Measurements from ENCODE around the gene CEP44. TPM values are rescaled to one million over a fixed set of nuclear protein-coding genes. Genes with fewer than 3 reads are reported as not detected.

The CEP44 gene
- total and polyA plus RNA-seq, 10 of the 15 experiments (the other 5 are each of a cell fraction or from before 2014, with no cell fraction given): 7.6 to 19.8 (median 14.2) TPM

- ATAC-seq (no peak), DNase-seq (ENCODE audit: low read depth, low spot score) (no peak), FAIRE-seq (no peak)
- H3K27me3 ChIP-seq (replicated peaks in 1 of 2; ENCODE audit: control insufficient read depth in 2 of 2, insufficient read depth in 2 of 2, low read length in 1 of 2): no peaks in the 10 kb centered on the region
- H3K4me3 ChIP-seq: no peak overlapping the region
- 79% methylated on average over 2 of the region's 2 CpGs for WGBS (ENCODE audit: insufficient coverage, insufficient replicate concordance, low lambda C conversion rate, missing lambda C conversion rate)
- H2AFZ ChIP-seq (ENCODE audit: control insufficient read depth, low read depth, low read length): no peak overlapping the region
- intact Hi-C loops (cut with micrococcal nuclease; ENCODE audit: unreplicated experiment) (no loop called here), in situ Hi-C loops (cut with MboI) (no loop called here)
- ChIA-PET CTCF (no interaction called here), SMC1A (ENCODE audit: uncharacterized antibody, unreplicated experiment) (no interaction called here), RAD21 (ENCODE audit: unreplicated experiment) (no interaction called here), POLR2A (no interaction called here)
- H3K79me2 ChIP-seq (ENCODE audit: control insufficient read depth, insufficient read depth, low read length): no peaks in the 10 kb centered on the region
- no peaks in the 10 kb centered on the region for H3K4me1 ChIP-seq (ENCODE audit: control insufficient read depth, insufficient read depth, low read length)
- no peaks in the 10 kb centered on the region for H3K9me3 ChIP-seq (replicated peaks; ENCODE audit: control insufficient read depth, insufficient read depth, low read length)
- no peak overlapping the region for H3K4me2 ChIP-seq (ENCODE audit: control insufficient read depth, insufficient read depth)
- BruUV-seq (replicated peaks): no TSS peak
- H3K27ac ChIP-seq (ENCODE audit: control insufficient read depth, insufficient read depth): no peak overlapping the region
- H4K20me1 ChIP-seq (ENCODE audit: control insufficient read depth, insufficient read depth): no peaks in the 10 kb centered on the region
- no peak overlapping the region for H3K9ac ChIP-seq (ENCODE audit: control insufficient read depth, insufficient read depth, low read length)
- no peaks in the 10 kb centered on the region for H3K36me3 ChIP-seq (ENCODE audit: control insufficient read depth in 2 of 2, insufficient read depth in 2 of 2, low read length in 1 of 2)
- TF ChIP-seq MTA2 (IDR thresholded peaks at IDR 0.05; ENCODE audit: low read depth) (no peak), WRNIP1 (IDR thresholded peaks at IDR 0.05; ENCODE audit: borderline replicate concordance, low read depth, low read length) (no peak), IRF5 (IDR thresholded peaks at IDR 0.05; ENCODE audit: borderline replicate concordance) (no peak), USF2 (IDR thresholded peaks at IDR 0.05; ENCODE audit: borderline replicate concordance, low read depth, low read length) (no peak), RUNX3 (IDR thresholded peaks at IDR 0.05; ENCODE audit: low read length) (no peak), FOS (IDR thresholded peaks at IDR 0.05; ENCODE audit: borderline replicate concordance, extremely low read depth, insufficient read length) (no peak), CREB1 (IDR thresholded peaks at IDR 0.05; ENCODE audit: low read depth) (no peak), SRF (IDR thresholded peaks at IDR 0.05; ENCODE audit: low read depth in 2 of 2, low read length in 2 of 2) (no peak), ZNF687 (IDR thresholded peaks at IDR 0.05) (no peak), ATF7 (IDR thresholded peaks at IDR 0.05; ENCODE audit: low read depth) (no peak)
- TF ChIP-seq, protein P1, sequence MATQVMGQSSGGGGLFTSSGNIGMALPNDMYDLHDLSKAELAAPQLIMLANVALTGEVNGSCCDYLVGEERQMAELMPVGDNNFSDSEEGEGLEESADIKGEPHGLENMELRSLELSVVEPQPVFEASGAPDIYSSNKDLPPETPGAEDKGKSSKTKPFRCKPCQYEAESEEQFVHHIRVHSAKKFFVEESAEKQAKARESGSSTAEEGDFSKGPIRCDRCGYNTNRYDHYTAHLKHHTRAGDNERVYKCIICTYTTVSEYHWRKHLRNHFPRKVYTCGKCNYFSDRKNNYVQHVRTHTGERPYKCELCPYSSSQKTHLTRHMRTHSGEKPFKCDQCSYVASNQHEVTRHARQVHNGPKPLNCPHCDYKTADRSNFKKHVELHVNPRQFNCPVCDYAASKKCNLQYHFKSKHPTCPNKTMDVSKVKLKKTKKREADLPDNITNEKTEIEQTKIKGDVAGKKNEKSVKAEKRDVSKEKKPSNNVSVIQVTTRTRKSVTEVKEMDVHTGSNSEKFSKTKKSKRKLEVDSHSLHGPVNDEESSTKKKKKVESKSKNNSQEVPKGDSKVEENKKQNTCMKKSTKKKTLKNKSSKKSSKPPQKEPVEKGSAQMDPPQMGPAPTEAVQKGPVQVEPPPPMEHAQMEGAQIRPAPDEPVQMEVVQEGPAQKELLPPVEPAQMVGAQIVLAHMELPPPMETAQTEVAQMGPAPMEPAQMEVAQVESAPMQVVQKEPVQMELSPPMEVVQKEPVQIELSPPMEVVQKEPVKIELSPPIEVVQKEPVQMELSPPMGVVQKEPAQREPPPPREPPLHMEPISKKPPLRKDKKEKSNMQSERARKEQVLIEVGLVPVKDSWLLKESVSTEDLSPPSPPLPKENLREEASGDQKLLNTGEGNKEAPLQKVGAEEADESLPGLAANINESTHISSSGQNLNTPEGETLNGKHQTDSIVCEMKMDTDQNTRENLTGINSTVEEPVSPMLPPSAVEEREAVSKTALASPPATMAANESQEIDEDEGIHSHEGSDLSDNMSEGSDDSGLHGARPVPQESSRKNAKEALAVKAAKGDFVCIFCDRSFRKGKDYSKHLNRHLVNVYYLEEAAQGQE (IDR thresholded peaks at IDR 0.05; ENCODE audit: low read depth, low read length): no peak
- TF ChIP-seq, protein P2, sequence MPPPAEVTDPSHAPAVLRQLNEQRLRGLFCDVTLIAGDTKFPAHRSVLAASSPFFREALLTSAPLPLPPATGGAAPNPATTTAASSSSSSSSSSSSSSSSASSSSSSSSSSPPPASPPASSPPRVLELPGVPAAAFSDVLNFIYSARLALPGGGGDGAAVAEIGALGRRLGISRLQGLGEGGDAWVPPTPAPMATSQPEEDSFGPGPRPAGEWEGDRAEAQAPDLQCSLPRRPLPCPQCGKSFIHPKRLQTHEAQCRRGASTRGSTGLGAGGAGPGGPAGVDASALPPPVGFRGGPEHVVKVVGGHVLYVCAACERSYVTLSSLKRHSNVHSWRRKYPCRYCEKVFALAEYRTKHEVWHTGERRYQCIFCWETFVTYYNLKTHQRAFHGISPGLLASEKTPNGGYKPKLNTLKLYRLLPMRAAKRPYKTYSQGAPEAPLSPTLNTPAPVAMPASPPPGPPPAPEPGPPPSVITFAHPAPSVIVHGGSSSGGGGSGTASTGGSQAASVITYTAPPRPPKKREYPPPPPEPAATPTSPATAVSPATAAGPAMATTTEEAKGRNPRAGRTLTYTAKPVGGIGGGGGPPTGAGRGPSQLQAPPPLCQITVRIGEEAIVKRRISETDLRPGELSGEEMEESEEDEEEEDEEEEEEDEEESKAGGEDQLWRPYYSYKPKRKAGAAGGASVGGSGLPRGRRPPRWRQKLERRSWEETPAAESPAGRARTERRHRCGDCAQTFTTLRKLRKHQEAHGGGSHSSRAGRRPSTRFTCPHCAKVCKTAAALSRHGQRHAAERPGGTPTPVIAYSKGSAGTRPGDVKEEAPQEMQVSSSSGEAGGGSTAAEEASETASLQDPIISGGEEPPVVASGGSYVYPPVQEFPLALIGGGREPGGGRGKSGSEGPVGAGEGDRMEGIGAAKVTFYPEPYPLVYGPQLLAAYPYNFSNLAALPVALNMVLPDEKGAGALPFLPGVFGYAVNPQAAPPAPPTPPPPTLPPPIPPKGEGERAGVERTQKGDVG (CRISPR knock-in tag; IDR thresholded peaks at IDR 0.05): no peak
Measured at GRCh38 chr4:174340714-174341113, 57.0 kb downstream of the CEP44 start.
